Neural cell (in vitro differentiated cells): ENCODE data around the gene UNC45A. TPM values are rescaled to one million over a fixed set of nuclear protein-coding genes. Genes with fewer than 3 reads are reported as not detected.

Source experiments
- H2AFZ ChIP-seq: fragments of 200-600, 300-800 bp; sonication (generic), shearing (Covaris generic); 2 replicates; pipeline ENCODE4 v1.6.0; 2014; ENCODE audit warnings: low read depth, mild to moderate bottlenecking, antibody characterized with exemption, low read length, moderate library complexity
- H3F3A ChIP-seq: fragments of 200-600 bp; shearing (Covaris generic); 2 replicates; pipeline ENCODE4 v1.6.1; 2016; ENCODE audit warnings: mild to moderate bottlenecking, moderate library complexity, mixed read lengths, antibody characterized with exemption, low read length; ENCODE audit not compliant: insufficient read depth, poor library complexity, severe bottlenecking
- H3K27ac ChIP-seq: fragments of 200-600, 300-800 bp; sonication (generic), shearing (Covaris generic); 2 replicates; pipeline ENCODE4 v1.5.1; 2014; ENCODE audit warnings: mild to moderate bottlenecking, low read length, moderate library complexity
- H3K27me3 ChIP-seq: fragments of 300-800, 200-600 bp; sonication (generic), shearing (Covaris generic); 2 replicates; pipeline ENCODE4 v1.6.0; 2014; ENCODE audit warnings: mild to moderate bottlenecking, low read depth, low read length, moderate library complexity; ENCODE audit not compliant: insufficient read depth
- H3K36me3 ChIP-seq: fragments of 300-800, 200-600 bp; sonication (generic), shearing (Covaris generic); 2 replicates; pipeline ENCODE4 v1.5.1; 2014; ENCODE audit warnings: mild to moderate bottlenecking, antibody characterized with exemption, low read length, moderate library complexity; ENCODE audit not compliant: insufficient read depth
- H3K4me2 ChIP-seq: fragments of 300-800, 200-600 bp; sonication (generic), shearing (Covaris generic); 2 replicates; pipeline ENCODE4 v1.6.0; 2014; ENCODE audit warnings: mild to moderate bottlenecking, low read length
- H3K4me3 ChIP-seq: fragments of 300-800, 200-600 bp; sonication (generic), shearing (Covaris generic); 2 replicates; pipeline ENCODE4 v1.5.1; 2014; ENCODE audit warnings: mild to moderate bottlenecking, low read length, moderate library complexity
- H3K79me2 ChIP-seq: fragments of 200-600 bp; shearing (Covaris generic); replicated peaks from 2 replicates; pipeline ENCODE4 v1.6.0; 2014; ENCODE audit warnings: mild to moderate bottlenecking, low read length, moderate library complexity; ENCODE audit not compliant: insufficient read depth
- H3K9ac ChIP-seq: fragments of 300-800, 200-600 bp; sonication (generic), shearing (Covaris generic); 2 replicates; pipeline ENCODE4 v1.6.1; 2016; ENCODE audit warnings: mild to moderate bottlenecking, low read length, mixed read lengths
- H3K9me2 ChIP-seq: fragments of 200-600 bp; shearing (Covaris generic); 2 replicates; pipeline ENCODE4 v1.6.1; 2016; ENCODE audit warnings: mild to moderate bottlenecking, low read length, mixed read lengths; ENCODE audit not compliant: insufficient read depth
- H3K9me3 ChIP-seq: fragments of 200-600, 300-800 bp; sonication (generic), shearing (Covaris generic); 2 replicates; pipeline ENCODE4 v1.6.1; 2016; ENCODE audit warnings: mild to moderate bottlenecking, mixed run types, low read length, moderate library complexity, mixed read lengths
- H4K20me1 ChIP-seq: fragments of 200-600 bp; shearing (Covaris generic); 2 replicates; pipeline ENCODE4 v1.6.1; 2016; ENCODE audit warnings: mild to moderate bottlenecking, mixed run types; ENCODE audit not compliant: insufficient read depth
- CTCF ChIP-seq: fragments of 450-650 bp; IDR thresholded peaks from 2 replicates; pipeline ENCODE4 v1.5.1; 2014; ENCODE audit warnings: antibody characterized with exemption, mild to moderate bottlenecking, moderate library complexity; ENCODE audit not compliant: poor library complexity, severe bottlenecking
- EP300 ChIP-seq: fragments of 450-650 bp; conservative IDR thresholded peaks from 2 replicates; pipeline ENCODE4 v1.6.1; 2014; ENCODE audit warnings: antibody characterized with exemption, mild to moderate bottlenecking, moderate library complexity; ENCODE audit not compliant: poor library complexity, severe bottlenecking
- EZH2 ChIP-seq: fragments of 200-600, 300-800 bp; shearing (Covaris generic), sonication (generic); IDR thresholded peaks from 2 replicates; pipeline ENCODE4 v1.6.1; 2014; ENCODE audit warnings: antibody characterized with exemption, low read length, borderline replicate concordance, mild to moderate bottlenecking; ENCODE audit not compliant: insufficient read depth, poor library complexity, severe bottlenecking
- MXI1 ChIP-seq: fragments of 450-650 bp; conservative IDR thresholded peaks from 2 replicates; pipeline ENCODE4 v1.6.1; 2014; ENCODE audit warnings: antibody characterized with exemption, mild to moderate bottlenecking; ENCODE audit not compliant: poor library complexity, severe bottlenecking
- POLR2AphosphoS5 ChIP-seq: IDR thresholded peaks from 2 replicates; pipeline ENCODE4 v1.6.1; 2012
- RAD21 ChIP-seq: fragments of 450-650 bp; conservative IDR thresholded peaks from 2 replicates; pipeline ENCODE4 v1.6.1; 2014; ENCODE audit warnings: antibody characterized with exemption, mild to moderate bottlenecking, moderate library complexity
- REST ChIP-seq: IDR thresholded peaks from 2 replicates; pipeline ENCODE4 v1.6.1; 2012; ENCODE audit warnings: borderline replicate concordance
- SMC3 ChIP-seq: fragments of 450-650 bp; conservative IDR thresholded peaks from 2 replicates; pipeline ENCODE4 v1.6.1; 2014; ENCODE audit warnings: antibody characterized with exemption, mild to moderate bottlenecking, moderate library complexity; ENCODE audit not compliant: poor library complexity
- TAF1 ChIP-seq: IDR thresholded peaks from 2 replicates; pipeline ENCODE4 v1.6.1; 2012; ENCODE audit warnings: low read depth
- polyA plus RNA-seq: library from polyadenylated mRNA; depleted of rRNA; stranded (reverse); fragments of >200 nt; gene quantifications from 2 replicates; pipeline ENCODE4 v1.2.3, GENCODE V29; 2014

UNC45A gene
- polyA plus RNA-seq, 1 donor from 2014 or later, result 41.3 TPM

DNA sequence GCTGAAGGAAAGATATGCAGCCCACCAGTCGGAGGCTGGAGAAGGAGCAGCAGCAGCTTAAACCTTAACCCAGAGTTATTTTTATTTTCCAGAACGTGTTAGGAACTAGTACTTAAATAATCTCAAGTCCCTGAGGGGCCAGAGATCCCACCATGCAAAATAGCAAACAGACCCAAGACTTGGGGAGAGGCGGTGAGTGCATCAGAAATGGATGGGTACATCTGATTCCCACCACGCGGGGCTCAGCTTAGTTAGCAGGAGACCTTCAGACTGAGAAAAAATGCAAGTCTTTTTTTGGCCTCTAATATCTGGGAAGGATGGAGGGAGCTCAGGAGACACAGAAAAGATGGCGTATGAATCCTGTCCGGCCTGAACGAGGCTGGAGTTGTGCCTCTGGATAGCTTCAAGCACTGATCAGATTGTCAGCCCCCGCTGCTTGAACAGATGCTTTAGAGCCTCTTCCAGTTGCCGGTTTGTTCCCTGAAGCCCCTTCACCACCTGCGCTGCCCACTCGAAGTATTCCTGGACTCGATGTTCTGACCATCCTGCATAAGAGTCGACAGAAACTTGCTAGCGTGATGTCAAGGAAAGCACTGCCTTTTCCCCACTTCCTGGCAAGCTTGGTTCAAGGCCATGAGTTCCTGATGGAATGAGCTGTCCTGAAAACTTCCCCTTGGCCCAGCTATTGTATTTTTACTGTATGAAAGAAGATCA lies 4.1 kb upstream of the UNC45A start:
- no peaks in the 10 kb centered on the region for H3K9me2 ChIP-seq
- TF ChIP-seq RAD21 (no peak), REST (no peak), TAF1 (no peak), POLR2AphosphoS5 (no peak), SMC3 (no peak), EZH2 (no peak), MXI1 (no peak), EP300 (no peak), CTCF (no peak)
- H3K36me3 ChIP-seq, result no peaks in the 10 kb centered on the region
- H3K9me3 ChIP-seq, result no peaks in the 10 kb centered on the region
- H3K4me2 ChIP-seq, result no peak overlapping the region
- H2AFZ ChIP-seq, result no peak overlapping the region
- H4K20me1 ChIP-seq, result no peaks in the 10 kb centered on the region
- no peaks in the 10 kb centered on the region for H3F3A ChIP-seq
- no peak overlapping the region for H3K9ac ChIP-seq
- no peak overlapping the region for H3K27ac ChIP-seq
- peaks cover 8% of the 10 kb centered on the region for H3K79me2 ChIP-seq
- H3K4me3 ChIP-seq, result peak overlapping the region; percentile 94
- no peaks in the 10 kb centered on the region for H3K27me3 ChIP-seq

DNA sequence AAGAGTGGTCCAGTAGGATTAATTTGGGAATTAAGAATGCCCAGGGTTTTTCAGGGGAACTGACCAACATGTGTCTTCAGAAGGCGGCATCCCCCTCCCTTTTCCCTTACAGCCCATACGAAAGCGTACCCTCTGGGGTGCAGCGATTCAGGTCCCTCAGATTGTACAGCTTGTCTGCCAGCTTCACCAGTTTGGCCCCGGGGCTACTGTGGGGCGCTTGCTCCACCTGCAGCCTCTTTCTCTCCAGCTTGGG lies 3.6 kb upstream of the UNC45A start:
- peaks cover 12% of the 10 kb centered on the region for H3K79me2 ChIP-seq
- TF ChIP-seq EZH2 (no peak), SMC3 (no peak), CTCF (no peak), REST (no peak)
- H3K27ac ChIP-seq, result no peak overlapping the region
- H2AFZ ChIP-seq, result peak overlapping the region; percentile 66
- no peaks in the 10 kb centered on the region for H4K20me1 ChIP-seq
- H3K36me3 ChIP-seq, result no peaks in the 10 kb centered on the region
- H3F3A ChIP-seq, result no peaks in the 10 kb centered on the region
- no peak overlapping the region for H3K9ac ChIP-seq
- H3K9me3 ChIP-seq, result no peaks in the 10 kb centered on the region
- peak overlapping the region; percentile 52 for H3K4me2 ChIP-seq
- H3K27me3 ChIP-seq, result no peaks in the 10 kb centered on the region
- H3K4me3 ChIP-seq, result peak overlapping the region; percentile 94
- no peaks in the 10 kb centered on the region for H3K9me2 ChIP-seq
